Astrocyte (in vitro differentiated cells and primary cell): ENCODE measurements around the gene TAF7L.

ENCODE experiments used
- CTCF ChIP-seq: IDR thresholded peaks from 2 replicates; pipeline ENCODE4 v1.5.1; 2011; ENCODE audit warnings: low read depth, mild to moderate bottlenecking, inconsistent platforms, low read length, moderate library complexity; ENCODE audit not compliant: insufficient read depth
- EZH2 ChIP-seq: IDR thresholded peaks from 2 replicates; pipeline ENCODE4 v1.6.1; 2012; ENCODE audit warnings: mild to moderate bottlenecking, low read length, inconsistent platforms; ENCODE audit not compliant: insufficient read depth

- TF ChIP-seq CTCF (no peak), EZH2 (no peak)
Observed at GRCh38 chrX:101265869-101266428, 25.2 kb downstream of the TAF7L start.
